ENCODE measurements around the gene SAMD4A. TPM values are rescaled to one million over a fixed set of nuclear protein-coding genes. Genes with fewer than 3 reads are reported as not detected.

The SAMD4A gene
- total RNA-seq, 2 donors from 2014 or later: 1.9 to 8.0 TPM

DNA sequence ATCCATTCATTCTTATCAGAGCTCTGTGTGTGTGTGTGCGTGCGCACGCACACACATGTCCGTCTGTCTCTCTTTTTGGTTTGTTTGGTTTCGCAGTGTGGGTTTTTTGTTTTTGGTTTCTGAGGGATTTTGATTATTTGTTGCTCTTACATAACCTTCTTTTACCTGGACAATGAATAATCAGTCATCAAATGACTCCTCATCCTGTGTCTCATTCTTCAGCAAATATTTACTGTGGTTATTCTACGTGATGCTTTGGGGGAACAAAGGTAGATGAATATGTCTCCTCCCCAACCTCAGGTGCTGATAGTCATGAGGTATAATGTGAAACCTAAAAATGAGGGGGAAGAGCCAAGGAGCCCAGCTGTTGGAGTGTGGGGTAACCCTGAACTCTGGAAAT, 92.4 kb downstream of the SAMD4A start:
- Histone ChIP-seq H3K36me3 (ENCODE audit: control insufficient read depth, insufficient read depth, low read length) (no peaks in the 10 kb centered on the region), H3K27me3 (ENCODE audit: control insufficient read depth, insufficient read depth, low read length, poor library complexity, severe bottlenecking) (no peaks in the 10 kb centered on the region), H3K9ac (ENCODE audit: extremely low read depth, low read length, poor library complexity, severe bottlenecking) (no peak overlapping the region), H3K4me3 (ENCODE audit: low read length) (no peak overlapping the region), H3K9me3 (ENCODE audit: control insufficient read depth, low read length) (no peaks in the 10 kb centered on the region), H3K4me1 (ENCODE audit: control insufficient read depth, insufficient read depth, low read length) (no peaks in the 10 kb centered on the region), H3K27ac (ENCODE audit: low read depth, low read length) (no peak overlapping the region)
- peaks cover 1% of the 10 kb centered on the region for H3K4me1 Mint-ChIP-seq
- WGBS, 2 experiments (ENCODE audit: insufficient coverage in 1 of 2, insufficient read length in 1 of 2): 77 to 83% methylated on average over 1 to 5 of the region's 6 CpGs
- TF ChIP-seq, protein P1, sequence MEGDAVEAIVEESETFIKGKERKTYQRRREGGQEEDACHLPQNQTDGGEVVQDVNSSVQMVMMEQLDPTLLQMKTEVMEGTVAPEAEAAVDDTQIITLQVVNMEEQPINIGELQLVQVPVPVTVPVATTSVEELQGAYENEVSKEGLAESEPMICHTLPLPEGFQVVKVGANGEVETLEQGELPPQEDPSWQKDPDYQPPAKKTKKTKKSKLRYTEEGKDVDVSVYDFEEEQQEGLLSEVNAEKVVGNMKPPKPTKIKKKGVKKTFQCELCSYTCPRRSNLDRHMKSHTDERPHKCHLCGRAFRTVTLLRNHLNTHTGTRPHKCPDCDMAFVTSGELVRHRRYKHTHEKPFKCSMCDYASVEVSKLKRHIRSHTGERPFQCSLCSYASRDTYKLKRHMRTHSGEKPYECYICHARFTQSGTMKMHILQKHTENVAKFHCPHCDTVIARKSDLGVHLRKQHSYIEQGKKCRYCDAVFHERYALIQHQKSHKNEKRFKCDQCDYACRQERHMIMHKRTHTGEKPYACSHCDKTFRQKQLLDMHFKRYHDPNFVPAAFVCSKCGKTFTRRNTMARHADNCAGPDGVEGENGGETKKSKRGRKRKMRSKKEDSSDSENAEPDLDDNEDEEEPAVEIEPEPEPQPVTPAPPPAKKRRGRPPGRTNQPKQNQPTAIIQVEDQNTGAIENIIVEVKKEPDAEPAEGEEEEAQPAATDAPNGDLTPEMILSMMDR (conservative IDR thresholded peaks at IDR 0.05): no peak
- DNase-seq: no peak
- H3K27ac Mint-ChIP-seq: no peak overlapping the region
- no peaks in the 10 kb centered on the region for H3K27me3 Mint-ChIP-seq (ENCODE audit: insufficient read depth)
- H3K36me3 Mint-ChIP-seq (ENCODE audit: low read depth): no peaks in the 10 kb centered on the region
- no peaks in the 10 kb centered on the region for H3K9me3 Mint-ChIP-seq
- no peak overlapping the region for H3K4me3 Mint-ChIP-seq

DNA sequence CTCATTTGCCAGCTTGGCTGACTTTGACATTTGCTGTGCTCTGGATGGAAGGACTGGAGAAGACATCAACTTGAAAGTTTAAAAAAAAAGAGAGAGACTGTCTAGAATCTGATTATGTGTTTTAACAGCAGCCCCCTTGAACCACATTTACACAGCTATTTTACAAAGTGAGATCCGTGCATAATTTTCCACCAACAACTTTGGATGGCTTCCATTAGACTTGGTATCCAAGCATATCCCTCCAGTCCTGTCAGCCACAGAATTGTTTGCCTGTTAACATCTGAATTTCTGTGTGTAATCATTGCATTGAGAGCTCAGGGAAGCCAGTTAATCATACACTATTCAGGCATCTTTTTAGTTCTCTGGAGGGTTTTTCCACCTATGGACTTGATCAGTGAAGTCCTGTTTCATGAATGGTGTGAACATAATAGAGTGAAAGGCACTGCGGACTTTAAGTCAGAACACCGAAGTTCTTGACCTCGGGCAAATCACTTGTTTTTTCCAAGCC, 93.7 kb downstream of the SAMD4A start:
- no peak overlapping the region for H3K27ac Mint-ChIP-seq
- H3K27me3 Mint-ChIP-seq (ENCODE audit: insufficient read depth): no peaks in the 10 kb centered on the region
- no peaks in the 10 kb centered on the region for H3K4me1 Mint-ChIP-seq

DNA sequence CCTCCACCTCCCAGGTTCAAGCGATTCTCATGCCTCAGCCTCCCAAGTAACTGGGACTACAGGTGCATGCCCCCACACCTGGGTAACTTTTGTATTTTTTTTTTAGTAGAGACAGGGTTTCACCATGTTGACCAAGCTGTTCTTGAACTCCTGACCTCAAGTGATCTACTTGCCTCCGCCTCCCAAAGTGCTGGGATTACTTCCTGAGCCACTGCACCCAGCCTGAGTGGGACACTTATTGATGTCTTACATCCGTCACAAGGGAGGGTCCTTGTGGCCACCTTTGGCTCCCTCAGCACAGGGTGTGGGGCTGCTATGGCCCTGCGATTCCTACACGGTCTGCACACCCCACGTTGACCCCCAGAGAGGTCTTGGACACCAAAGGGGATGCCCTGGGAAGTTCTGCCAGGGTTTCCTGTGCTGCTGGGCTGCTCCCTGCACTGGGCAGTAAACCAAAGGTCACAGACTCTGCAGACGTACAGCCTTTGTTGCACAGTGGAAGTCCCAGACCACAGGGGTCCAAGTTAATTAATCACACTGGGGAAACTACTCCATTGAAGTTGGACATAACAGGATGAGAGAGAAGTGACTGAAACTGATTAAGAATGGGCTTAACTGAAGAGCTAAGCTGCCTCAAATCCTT, 95.7 kb downstream of the SAMD4A start:
- Mint-ChIP-seq H3K4me3 (no peak overlapping the region), H3K9me3 (no peaks in the 10 kb centered on the region), H3K4me1 (peaks cover 3% of the 10 kb centered on the region), H3K36me3 (ENCODE audit: low read depth) (no peaks in the 10 kb centered on the region), H3K27ac (no peak overlapping the region), H3K27me3 (ENCODE audit: insufficient read depth) (no peaks in the 10 kb centered on the region)
- no peak overlapping the region for H3K4me3 ChIP-seq (ENCODE audit: low read length)
- peak; percentile 17 for DNase-seq
- no peaks in the 10 kb centered on the region for H3K9me3 ChIP-seq (ENCODE audit: control insufficient read depth, low read length)
- H3K4me1 ChIP-seq (ENCODE audit: control insufficient read depth, insufficient read depth, low read length): no peaks in the 10 kb centered on the region
- H3K27ac ChIP-seq (ENCODE audit: low read depth, low read length): peak overlapping the region; percentile 52
- 82 to 90% methylated on average over 5 to 7 of the region's 7 CpGs for WGBS, 2 experiments (ENCODE audit: insufficient coverage in 1 of 2, insufficient read length in 1 of 2)
- H3K9ac ChIP-seq (ENCODE audit: extremely low read depth, low read length, poor library complexity, severe bottlenecking): no peak overlapping the region
- H3K27me3 ChIP-seq (ENCODE audit: control insufficient read depth, insufficient read depth, low read length, poor library complexity, severe bottlenecking): no peaks in the 10 kb centered on the region
- no peaks in the 10 kb centered on the region for H3K36me3 ChIP-seq (ENCODE audit: control insufficient read depth, insufficient read depth, low read length)
- TF ChIP-seq, protein P1 (conservative IDR thresholded peaks at IDR 0.05): no peak

More for the DNA sequence above, 93.7 kb downstream of the SAMD4A start:
- Mint-ChIP-seq H3K36me3 (ENCODE audit: low read depth) (no peaks in the 10 kb centered on the region), H3K4me3 (no peak overlapping the region), H3K9me3 (no peaks in the 10 kb centered on the region)
- no peak overlapping the region for H3K4me3 ChIP-seq (ENCODE audit: low read length)
- H3K36me3 ChIP-seq (ENCODE audit: control insufficient read depth, insufficient read depth, low read length): no peaks in the 10 kb centered on the region
- no peak for DNase-seq
- H3K9me3 ChIP-seq (ENCODE audit: control insufficient read depth, low read length): no peaks in the 10 kb centered on the region
- TF ChIP-seq, protein P1 (conservative IDR thresholded peaks at IDR 0.05): no peak
- no peaks in the 10 kb centered on the region for H3K4me1 ChIP-seq (ENCODE audit: control insufficient read depth, insufficient read depth, low read length)
- no peak overlapping the region for H3K27ac ChIP-seq (ENCODE audit: low read depth, low read length)
- WGBS, 2 experiments (ENCODE audit: insufficient coverage in 1 of 2, insufficient read length in 1 of 2): 97 to 100% methylated on average over 1 to 4 of the region's 4 CpGs
- H3K27me3 ChIP-seq (ENCODE audit: control insufficient read depth, insufficient read depth, low read length, poor library complexity, severe bottlenecking): no peaks in the 10 kb centered on the region
- H3K9ac ChIP-seq (ENCODE audit: extremely low read depth, low read length, poor library complexity, severe bottlenecking): no peak overlapping the region
